BE2C (cell line): ENCODE results near the gene SDF4.

Experiments
- DNase-seq: peaks from one replicate; pipeline ENCODE4 v3.0.0-alpha.2; 2020
- H3K27me3 ChIP-seq: fragments of 250-450 bp; sonication (Bioruptor Pico); 2 replicates; pipeline ENCODE4 v1.5.1; 2020; ENCODE audit warnings: mild to moderate bottlenecking
- H3K36me3 ChIP-seq: fragments of 250-450 bp; sonication (Bioruptor Pico); 2 replicates; pipeline ENCODE4 v1.5.1; 2020; ENCODE audit warnings: mild to moderate bottlenecking
- H3K4me1 ChIP-seq: fragments of 250-450 bp; sonication (Bioruptor Pico); 2 replicates; pipeline ENCODE4 v1.5.1; 2020
- H3K4me3 ChIP-seq: 2 replicates; pipeline ENCODE4 v1.5.1; 2011; ENCODE audit warnings: low read depth, low read length
- H3K9me3 ChIP-seq: fragments of 250-450 bp; sonication (Bioruptor Pico); 2 replicates; pipeline ENCODE4 v1.5.1; 2020
- CTCF ChIP-seq: IDR thresholded peaks from 2 replicates; pipeline ENCODE4 v1.5.1; 2012; ENCODE audit warnings: mild to moderate bottlenecking, low read depth, low read length

The SDF4 gene

GRCh38 chr1:1225238-1225845, 6.5 kb downstream of the SDF4 start:
- Histone ChIP-seq H3K4me3 (no peak overlapping the region), H3K4me1 (no peaks in the 10 kb centered on the region), H3K27me3 (no peaks in the 10 kb centered on the region), H3K36me3 (peaks cover 72% of the 10 kb centered on the region), H3K9me3 (no peaks in the 10 kb centered on the region)
- DNase-seq, result no peak
- no peak for TF ChIP-seq CTCF

GRCh38 chr1:1223891-1224290, 7.9 kb downstream of the SDF4 start:
- peaks cover 68% of the 10 kb centered on the region for H3K36me3 ChIP-seq

GRCh38 chr1:1223321-1223720, 8.5 kb downstream of the SDF4 start:
- no peaks in the 10 kb centered on the region for H3K4me1 ChIP-seq
- TF ChIP-seq CTCF, result no peak
- H3K4me3 ChIP-seq, result no peak overlapping the region
- DNase-seq, result no peak
- H3K27me3 ChIP-seq, result no peaks in the 10 kb centered on the region
- no peaks in the 10 kb centered on the region for H3K9me3 ChIP-seq
- H3K36me3 ChIP-seq, result peaks cover 68% of the 10 kb centered on the region

More at GRCh38 chr1:1223891-1224290, 7.9 kb downstream of the SDF4 start:
- Histone ChIP-seq H3K4me3 (no peak overlapping the region), H3K27me3 (no peaks in the 10 kb centered on the region), H3K4me1 (no peaks in the 10 kb centered on the region), H3K9me3 (no peaks in the 10 kb centered on the region)
- TF ChIP-seq CTCF, result no peak
- DNase-seq, result no peak

- Histone ChIP-seq H3K4me3 (no peak overlapping the region), H3K9me3 (no peaks in the 10 kb centered on the region), H3K4me1 (no peaks in the 10 kb centered on the region), H3K27me3 (no peaks in the 10 kb centered on the region), H3K36me3 (peaks cover 68% of the 10 kb centered on the region)
- no peak for TF ChIP-seq CTCF
- DNase-seq, result no peak
Observed at GRCh38 chr1:1222575-1223225, 9.1 kb downstream of the SDF4 start.

- H3K4me3 ChIP-seq, result no peak overlapping the region
- H3K9me3 ChIP-seq, result no peaks in the 10 kb centered on the region
- peaks cover 67% of the 10 kb centered on the region for H3K36me3 ChIP-seq
- no peak for DNase-seq
- TF ChIP-seq CTCF, result no peak
- no peaks in the 10 kb centered on the region for H3K27me3 ChIP-seq
- H3K4me1 ChIP-seq, result no peaks in the 10 kb centered on the region
Observed at GRCh38 chr1:1221887-1222574, 9.8 kb downstream of the SDF4 start.

GRCh38 chr1:1220197-1220596, 11.6 kb downstream of the SDF4 start:
- no peaks in the 10 kb centered on the region for H3K4me1 ChIP-seq
- no peak overlapping the region for H3K4me3 ChIP-seq
- no peak for DNase-seq
- H3K36me3 ChIP-seq, result peaks cover 60% of the 10 kb centered on the region
- H3K27me3 ChIP-seq, result no peaks in the 10 kb centered on the region
- no peak for TF ChIP-seq CTCF
- no peaks in the 10 kb centered on the region for H3K9me3 ChIP-seq
